Hepatocyte (in vitro differentiated cells): ENCODE results near the gene RIOK3.
A peak's percentile ranks its signal among the peaks of the same experiment; 100 is the strongest.

ENCODE experiments used
- CTCF ChIP-seq: fragments of 200-600 bp; sonication (generic); IDR thresholded peaks from 2 replicates; pipeline ENCODE4 v1.5.1; 2016; ENCODE audit warnings: antibody characterized with exemption, mild to moderate bottlenecking; ENCODE audit not compliant: poor library complexity
- EZH2 ChIP-seq: fragments of 200-600 bp; sonication (generic); IDR thresholded peaks from 2 replicates; pipeline ENCODE4 v1.6.1; 2016; ENCODE audit warnings: antibody characterized with exemption, mild to moderate bottlenecking, borderline replicate concordance
- EZH2phosphoT487 ChIP-seq: fragments of 200-600 bp; sonication (generic); IDR thresholded peaks from one replicate; pipeline ENCODE4 v1.6.1; 2018; ENCODE audit warnings: antibody characterized with exemption, mild to moderate bottlenecking, low read depth, moderate library complexity; ENCODE audit not compliant: unreplicated experiment, severe bottlenecking

- TF ChIP-seq CTCF = peak; percentile 87
- TF ChIP-seq EZH2phosphoT487 = no peak
- TF ChIP-seq EZH2 = no peak
These were observed 45.8 kb downstream of the RIOK3 start for GRCh38 chr18:23498877-23499276.
